NCI-H2196 treated with DMSO at 0.1 percent for 48 hours (cell line): ENCODE measurements around the gene JAZF1.

Source experiments
- DNase-seq: peaks from one replicate; lab custom pipeline; 2025; ENCODE audit not compliant: unreplicated experiment; lab: John Stamatoyannopoulos, UW

JAZF1 gene

DNA sequence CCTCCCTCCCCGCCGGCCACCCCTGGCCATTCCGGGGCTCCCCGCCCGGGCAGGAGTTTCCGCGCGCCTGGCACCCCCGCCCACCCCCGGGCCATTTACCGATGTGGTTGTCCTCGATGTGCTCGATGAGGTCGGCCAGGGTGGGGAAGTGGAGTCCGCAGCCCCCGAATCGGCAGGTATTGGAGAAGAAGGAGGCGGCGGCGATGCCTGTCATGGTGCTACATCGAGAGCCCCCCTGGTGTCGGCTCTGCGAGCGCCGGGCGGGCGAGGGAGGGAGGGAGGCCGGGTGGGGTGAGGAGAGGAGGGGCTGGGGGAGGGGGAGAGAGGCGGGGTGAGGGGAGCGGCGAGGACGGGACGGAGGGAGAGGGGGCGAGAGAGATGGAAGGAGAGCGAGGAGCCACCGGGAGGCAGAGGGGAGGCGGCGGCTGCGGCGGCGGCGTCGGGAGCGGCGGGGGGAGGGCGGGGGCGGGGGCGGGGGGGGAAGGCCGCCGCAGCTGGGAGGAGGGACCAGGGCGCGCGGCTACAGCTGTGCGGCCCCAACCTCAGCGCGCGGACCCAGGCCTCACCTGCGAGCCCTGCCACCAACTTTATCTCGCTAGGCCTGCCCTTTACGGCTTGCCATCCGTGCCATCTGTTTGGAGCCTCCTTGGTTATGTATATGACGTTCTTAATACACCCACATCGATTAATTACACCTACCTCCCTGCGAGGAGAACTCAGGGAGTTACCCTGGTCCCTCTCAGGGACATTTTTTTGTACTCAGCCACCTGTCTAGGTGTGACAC is at the start of gene JAZF1:
Gene JAZF1, minus strand, starts transcription at position 432 of the 784 bp plus-strand sequence.
- DNase-seq: no peak

DNA sequence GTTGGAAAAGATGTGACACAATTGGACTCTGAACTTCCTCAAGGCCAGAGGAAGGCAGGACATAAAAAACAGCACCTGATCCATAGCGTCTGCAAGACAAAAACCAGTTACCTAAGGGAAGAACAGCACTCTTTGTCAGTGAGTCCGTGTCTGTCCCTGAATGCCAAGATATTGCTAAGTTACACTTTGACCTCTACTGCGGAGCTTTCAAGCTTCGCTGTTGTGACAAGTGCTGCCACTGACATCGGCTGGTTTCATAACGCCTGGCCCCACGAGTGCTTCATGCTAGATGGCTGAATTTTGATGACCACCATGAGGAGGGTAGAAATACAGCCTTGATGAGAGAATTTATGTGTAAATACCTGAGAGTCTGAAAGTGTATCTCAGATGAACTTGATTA is 49.7 kb upstream of the JAZF1 start:
- DNase-seq: no peak

DNA sequence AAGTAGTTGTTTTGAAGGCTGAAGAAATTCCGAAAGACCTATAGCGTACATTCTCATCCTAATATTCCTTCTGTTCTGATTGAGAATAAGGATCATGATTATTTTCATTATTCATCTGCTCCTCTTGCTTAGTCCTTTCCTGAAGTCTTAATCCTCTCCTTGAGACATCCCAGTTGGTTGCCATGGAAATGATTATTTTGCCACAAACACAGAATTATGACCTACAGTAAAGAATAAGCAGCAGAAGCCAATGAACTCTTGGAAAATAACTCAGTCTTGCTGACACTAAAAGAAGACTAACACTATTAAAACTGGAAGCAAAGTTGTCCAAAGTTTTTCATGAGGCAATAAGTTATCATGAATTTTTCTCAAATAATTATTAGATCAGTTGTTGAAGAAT is 47.8 kb upstream of the JAZF1 start:
- DNase-seq: no peak

DNA sequence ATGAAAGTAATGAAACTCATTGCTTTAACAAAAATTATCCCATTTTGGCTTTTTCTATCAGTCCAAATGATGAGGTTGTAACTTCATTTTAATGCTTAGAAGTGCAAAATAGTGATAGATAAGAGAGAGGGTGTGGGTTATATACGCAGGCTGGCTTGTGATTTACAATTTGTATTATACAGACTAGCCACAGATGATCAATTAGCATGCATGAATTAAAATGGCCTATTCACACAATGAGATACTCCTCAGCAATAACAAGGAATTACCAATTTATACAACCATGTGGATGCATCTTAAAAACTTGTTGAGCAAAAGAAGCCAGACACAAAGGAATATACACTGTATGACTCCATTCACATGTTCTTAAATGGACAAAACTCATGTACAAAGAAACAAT is 45.4 kb upstream of the JAZF1 start:
- DNase-seq: no peak

DNA sequence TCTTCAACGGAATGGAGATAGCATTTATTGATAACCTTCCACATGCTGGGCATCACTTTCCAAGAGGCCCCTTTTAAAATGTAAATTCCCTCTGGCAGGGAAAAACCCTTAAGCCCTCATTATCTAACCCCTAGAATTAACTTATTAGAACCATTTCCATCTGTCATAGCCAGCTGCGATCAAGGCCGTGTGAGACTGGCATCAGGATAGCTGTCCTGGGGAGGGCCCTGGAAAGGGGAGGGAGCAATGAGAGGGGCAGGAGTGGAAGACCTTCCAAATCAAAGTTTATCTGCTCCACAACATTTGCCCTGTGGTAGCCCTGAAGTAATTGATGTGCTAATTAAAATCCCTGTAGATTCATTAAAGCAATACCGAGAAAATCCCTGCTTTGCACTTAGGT is 45.0 kb upstream of the JAZF1 start:
- no peak for DNase-seq

DNA sequence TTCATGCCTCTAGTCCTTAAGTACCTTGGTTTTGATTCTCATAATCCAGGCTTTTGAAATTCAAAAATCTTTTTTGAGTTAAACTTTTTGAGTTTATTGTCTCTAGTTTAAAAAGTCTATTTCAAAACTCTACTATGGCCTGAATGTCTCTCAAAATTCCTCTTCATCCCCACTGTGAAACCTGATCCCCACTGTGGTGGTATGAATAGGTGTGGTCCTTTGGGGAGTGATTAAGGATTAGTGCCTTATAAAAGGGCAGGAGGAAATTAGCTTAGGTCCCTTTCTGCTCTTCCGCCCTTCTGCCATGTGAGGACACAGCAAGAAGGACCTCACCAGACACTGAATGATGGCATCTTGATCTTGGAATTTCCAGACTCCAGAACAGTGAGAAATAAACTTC is 44.1 kb upstream of the JAZF1 start:
- no peak for DNase-seq

DNA sequence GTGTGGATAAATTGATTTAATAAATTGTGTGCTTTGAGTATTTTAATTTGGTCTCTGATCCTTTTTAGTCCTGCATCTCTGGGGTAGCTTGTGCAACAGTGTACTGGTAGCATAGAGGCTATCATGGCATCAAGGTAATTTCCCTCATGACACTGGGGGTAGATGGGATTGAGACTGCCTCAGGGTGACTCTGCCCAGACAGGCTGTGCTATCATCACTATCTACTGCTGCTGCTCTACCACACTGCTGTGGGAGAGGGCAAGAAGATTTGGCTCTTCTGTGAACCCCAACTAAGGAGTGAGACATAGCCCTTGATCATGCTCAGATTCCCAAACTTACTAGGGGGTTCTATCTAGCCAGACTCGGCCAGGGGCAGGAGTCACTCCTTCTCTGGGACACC is 43.6 kb upstream of the JAZF1 start:
- no peak for DNase-seq

DNA sequence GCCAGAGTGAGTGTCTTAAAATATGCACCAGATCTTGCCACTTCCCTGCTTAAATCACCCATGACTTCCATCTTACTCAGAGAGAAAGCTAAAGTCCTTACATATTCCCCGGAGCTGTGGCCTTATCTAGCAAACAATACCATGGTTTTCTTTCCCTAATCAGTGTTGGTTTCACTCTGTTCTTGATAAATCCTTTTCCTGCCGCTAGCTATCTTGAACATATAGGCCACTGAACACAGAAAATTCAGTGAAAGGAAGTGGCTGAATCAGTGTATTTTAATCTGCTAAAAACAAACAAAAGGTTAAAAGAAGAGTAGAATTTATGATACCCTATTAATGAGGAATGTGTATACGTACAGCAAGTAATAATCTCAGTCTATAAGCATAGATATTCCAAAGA is 42.0 kb upstream of the JAZF1 start:
- no peak for DNase-seq

DNA sequence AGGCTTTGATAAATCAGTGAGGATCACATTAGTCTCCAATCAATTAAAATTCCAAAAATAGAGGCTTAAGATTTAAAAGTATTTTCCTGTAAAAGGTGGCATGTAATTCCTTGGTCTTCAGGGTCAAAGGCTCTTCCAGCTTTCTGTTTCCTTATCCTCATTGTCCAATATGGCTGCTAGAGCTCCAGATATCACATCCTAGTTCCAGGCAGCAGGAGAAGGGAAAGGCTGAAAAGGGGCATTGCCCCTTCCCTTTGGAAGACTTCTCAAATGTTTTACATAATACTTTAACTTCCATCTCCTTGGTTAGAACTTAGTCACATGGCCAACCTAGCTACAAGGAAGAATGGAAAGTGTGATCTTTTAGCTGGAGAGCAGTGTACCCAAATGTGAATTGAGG is 39.2 kb upstream of the JAZF1 start:
- DNase-seq: no peak

DNA sequence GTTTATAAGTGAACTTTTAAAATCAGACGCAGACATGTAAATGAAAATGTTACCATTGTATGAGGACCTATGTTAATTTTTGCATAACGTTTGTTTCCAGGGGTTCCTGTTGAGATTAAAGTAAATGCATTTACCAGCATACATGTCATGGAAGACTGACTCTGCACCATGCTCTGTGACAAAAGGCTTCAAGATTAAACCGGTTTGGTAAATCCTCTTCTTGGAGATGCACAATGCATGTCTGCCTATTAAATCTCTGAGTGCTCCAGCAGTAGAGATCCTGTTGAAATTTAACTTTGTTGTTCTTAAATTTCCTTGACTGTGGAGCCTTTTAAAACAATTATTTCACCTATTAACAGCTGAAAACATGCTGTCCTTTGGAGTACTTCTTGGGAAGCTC is 36.5 kb upstream of the JAZF1 start:
- DNase-seq: no peak

DNA sequence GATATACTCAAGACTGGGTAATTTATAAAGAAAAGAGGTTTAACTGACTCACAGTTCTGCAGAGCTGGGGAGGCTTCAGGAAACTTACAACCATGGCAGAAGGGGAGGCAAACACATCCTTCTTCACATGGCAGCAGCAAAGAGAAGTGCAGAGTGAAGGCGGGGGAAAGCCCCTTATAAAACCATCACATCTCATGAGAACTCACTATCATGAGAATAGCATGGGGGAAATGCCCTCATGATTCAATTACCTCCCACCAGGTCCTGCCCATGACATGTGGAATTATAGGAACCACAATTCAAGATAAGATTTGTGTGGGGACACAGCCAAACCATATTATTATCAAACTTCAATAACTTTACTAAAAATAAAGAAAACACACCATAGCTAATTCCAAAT is 30.4 kb upstream of the JAZF1 start:
- no peak for DNase-seq

DNA sequence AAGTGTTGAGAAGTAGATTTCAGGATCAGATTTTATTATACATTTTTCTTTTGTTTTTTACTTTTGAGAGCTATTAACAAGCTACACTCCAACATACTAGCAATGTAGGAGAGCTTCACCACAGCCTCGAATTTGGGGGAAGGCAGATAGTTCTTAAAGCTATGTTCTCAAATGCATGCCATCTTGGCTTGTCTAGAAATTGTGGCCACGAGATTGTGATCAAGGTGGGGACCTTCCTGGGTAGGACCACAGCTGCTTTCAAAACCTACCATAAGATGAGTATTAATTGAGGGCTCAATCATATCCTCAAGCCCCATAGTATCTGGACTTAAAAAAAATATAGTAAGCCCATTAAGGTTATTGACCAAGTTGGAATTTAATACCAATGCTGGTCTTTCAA is 27.9 kb upstream of the JAZF1 start:
- DNase-seq: no peak

DNA sequence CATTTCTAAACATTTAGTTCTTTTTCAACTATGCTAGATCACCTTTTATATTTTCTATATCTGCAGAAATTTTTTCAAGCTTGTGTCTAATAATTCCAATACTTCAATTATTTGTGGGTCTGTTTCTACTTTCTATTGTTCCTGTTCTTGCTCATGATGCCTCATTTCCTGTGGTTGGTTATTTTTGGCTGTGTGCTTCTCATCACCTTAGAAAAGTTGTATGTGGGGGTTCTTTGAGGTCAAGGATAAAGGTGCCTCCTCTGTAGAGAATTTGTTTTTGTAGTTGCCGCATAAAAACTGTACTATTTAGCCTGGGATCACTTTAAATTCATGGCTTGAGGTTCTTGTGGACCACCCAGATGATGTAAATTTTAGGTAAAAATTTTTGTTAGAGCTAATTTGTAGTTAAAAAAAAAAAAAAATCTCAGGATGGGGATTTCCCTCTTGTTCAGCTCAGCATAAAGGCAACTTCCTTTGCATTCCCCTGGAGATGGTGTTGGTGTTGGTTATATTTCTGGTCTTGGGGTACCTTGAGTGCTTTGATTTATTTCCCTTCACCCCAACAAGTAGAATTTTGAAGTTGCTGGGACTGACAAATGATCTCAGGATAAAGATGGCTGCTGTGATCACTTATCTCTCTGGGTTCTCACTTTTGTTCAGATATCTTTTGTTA is 27.0 kb upstream of the JAZF1 start:
- DNase-seq: no peak

DNA sequence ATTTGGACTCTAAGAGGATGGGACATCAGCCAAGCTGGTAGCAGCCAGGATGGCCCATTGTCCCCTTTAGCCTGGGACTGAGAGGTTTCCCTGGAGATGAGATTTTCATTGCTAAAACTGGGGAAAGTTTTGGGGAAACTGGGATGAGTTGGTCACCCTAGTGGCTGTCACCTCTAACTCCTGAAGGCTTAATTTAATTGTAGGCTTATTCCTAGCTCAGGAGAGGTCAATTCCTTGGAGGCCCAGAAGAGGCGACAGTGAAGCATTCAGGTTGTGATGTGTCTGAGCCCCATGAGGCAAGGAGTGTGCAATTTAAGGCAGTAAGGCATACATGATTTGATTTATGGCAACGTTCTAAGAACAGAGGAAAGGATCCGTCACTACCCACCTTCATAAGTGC is 24.9 kb upstream of the JAZF1 start:
- no peak for DNase-seq

DNA sequence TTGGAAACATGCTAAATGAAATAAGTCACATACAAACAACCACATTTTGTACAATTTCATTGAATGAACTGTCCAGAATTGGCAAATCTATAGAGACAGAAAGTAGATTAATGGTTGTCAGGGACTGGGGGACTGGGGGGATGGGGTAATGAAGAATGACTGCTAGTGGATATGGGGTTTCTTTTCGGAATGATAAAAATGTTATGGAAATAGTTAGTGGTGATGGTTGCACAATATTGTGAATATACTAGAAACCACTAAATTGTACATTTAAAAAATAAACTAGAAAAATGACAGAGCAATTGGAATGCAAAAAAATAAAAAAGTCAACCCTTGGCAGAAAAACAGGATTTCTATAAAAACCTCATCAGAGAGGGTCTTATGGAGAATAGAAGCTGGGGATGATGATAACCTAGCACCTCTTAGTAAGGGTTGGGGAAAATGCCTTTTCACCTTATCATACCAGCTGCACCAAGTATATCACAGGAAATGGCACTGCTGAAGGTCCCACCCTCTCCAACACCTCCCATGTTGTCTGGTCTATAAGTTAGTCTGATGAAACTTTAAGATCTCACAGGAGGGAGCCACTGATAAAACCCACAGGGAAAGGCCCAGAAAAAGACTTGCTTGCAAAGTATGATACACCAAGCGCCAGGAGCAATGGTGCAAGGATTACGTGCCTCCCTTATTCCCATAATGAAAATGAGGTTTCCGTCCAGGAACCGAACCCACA is 23.1 kb upstream of the JAZF1 start:
- DNase-seq: no peak

DNA sequence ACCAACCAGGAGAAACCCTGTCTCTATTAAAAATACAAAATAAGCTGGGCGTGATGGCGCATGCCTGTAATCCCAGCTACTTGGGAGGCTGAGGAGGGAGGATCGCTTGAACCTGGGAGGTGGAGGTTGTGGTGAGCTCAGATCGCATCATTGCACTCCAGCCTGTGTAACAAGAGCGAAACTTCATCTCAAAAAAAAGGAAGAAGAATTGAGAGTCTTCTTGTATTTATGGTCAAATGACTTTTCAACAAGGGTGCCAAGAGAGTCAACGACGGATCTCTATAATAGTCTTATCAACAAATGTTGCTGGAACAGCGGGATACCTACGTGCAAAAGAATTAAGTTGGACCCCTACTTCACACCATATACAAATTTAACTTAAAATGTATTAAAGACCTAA is 21.6 kb upstream of the JAZF1 start:
- DNase-seq: no peak

DNA sequence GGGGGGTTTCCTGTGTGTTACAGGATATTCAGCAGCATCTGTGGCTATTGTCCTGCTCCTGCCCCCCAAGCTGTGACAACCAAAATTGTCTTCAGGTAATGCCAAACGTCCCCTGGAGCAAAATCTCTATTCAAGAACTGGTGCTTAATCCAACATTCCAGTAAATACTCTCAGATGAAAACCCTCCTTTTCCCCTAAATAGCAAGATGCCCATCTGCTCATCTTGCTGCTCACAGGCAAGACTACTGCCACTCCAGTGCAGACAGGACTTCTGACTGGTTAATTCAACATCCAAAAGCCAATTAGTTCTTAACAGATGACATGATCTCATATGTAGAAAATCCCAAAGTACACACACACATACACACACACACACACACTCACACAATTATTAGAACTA is 20.5 kb upstream of the JAZF1 start:
- no peak for DNase-seq

DNA sequence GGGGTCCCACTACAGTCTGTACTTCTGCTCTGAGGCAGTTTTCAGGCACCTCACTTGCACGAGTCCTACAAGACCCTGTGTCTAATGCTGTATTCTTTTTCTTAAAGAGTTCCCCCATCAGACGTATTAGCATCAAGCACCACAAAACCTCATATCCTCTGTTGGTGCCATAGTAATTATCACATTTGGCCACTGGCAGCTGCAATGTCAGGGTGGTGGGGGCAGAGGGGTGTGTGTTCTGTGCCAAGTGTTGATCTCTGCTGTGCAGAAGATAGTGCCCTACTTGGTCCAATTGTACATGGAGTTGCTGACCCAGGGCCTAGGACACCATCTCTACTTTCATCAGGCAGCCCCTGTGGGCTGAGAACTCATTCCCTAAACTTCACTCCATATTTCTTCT is 20.0 kb upstream of the JAZF1 start:
- no peak for DNase-seq

DNA sequence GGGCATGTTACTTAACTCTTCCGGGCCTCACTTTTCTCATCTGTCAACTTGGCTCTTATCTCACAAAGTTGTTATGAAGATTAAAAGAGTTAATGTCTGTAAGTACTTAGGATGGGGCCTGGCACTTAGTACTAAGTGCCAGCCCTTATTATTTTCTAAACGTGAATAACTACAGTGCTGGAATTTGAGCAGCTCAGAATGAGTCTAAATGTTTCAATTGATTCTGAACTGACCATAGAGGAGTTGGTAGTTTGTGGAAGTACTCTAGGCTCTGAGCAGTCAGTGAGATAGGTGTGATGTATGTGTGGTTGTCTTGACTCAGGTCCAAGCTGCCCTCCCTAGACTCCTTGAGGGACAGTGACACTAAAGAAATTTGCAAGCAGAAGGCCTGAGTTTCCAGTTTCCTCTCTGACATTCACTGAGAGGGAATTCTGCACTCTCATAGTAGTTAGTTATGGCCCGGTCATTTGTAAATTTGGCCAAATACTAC is 18.5 kb upstream of the JAZF1 start:
- DNase-seq: no peak

DNA sequence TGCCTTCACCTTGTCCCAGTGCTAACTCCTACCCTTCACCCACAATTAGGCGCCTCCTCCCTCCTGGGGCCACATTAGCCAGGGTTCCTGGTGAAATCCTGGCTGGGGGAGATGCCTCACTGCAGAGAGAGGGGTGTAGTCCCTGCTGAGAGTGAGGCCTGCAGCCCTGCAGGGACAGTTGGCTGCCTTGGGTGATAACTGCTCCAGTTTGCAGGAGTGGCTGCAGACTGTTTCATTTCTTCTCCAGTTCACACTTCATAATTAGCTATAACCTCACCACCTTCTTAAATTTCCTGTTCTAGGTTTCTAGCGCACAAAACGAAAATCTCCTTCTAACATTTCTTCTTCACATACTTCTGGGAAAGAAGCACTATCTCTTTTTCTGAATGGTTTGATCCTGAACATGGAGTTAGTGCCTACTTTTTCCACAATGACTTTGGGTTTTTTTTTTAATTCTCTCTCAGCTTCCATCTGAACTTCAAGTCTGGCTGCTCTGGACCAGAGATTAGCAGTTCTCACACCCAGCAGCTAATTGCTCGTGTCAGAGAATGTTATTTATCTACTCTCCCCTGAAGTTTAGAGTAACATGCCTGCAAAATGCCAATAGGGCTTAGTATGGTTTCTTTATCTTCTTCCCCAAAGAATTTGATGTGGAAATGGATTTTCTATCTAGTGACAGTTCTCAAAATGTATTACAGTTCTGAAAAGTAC is 15.5 kb upstream of the JAZF1 start:
- no peak for DNase-seq

DNA sequence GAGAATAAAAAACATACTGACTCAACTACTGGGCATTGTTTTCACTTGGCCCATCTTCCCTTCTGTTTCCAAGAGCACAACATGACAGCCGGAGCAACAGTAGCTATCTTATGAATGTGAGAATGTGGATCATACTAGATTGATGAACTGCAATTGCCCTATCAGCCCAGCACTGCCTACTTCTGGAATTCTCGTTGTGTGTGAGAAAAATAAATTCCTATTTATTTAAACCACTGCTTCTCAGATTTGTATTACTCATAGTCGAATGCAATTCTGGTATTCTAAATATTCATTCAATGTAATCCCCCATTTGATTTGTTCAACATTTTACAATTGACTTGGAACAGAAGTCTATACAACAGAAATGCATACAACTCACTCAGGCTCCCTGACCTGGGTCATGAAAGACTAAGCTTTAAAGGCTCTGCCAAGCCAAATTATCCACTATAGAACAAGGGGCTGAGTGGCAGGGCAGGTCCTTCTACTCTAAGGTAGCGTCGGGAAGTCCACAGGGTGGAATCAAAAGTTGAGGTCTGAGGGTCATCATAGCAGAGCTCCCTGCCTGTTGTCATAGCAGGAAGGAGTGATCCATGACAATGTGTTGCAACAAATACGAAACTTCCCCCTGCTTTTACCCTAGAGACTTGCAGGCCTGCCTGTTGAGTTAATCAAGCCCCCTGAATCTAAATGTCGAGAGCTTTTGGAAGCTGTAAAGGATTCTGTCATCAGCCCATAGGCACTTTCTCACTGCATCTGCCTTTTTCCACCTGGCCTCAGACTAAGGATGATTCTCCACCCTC is 12.4 kb upstream of the JAZF1 start:
- DNase-seq: no peak
